B cell (primary cell): Measurements from ENCODE around the gene HYOU1.

ENCODE experiments used
- EZH2 ChIP-seq: IDR thresholded peaks from 2 replicates; pipeline ENCODE4 v1.6.1; 2012; ENCODE audit warnings: borderline replicate concordance, low read depth, mild to moderate bottlenecking, moderate library complexity, low read length; ENCODE audit not compliant: insufficient read depth, poor library complexity, severe bottlenecking
- TF ChIP-seq, protein P1 (sequence below): fragments of 200-600 bp; IDR thresholded peaks from one replicate; pipeline ENCODE4 v1.8.0; 2022; ENCODE audit warnings: antibody characterized with exemption, mild to moderate bottlenecking

DNA sequence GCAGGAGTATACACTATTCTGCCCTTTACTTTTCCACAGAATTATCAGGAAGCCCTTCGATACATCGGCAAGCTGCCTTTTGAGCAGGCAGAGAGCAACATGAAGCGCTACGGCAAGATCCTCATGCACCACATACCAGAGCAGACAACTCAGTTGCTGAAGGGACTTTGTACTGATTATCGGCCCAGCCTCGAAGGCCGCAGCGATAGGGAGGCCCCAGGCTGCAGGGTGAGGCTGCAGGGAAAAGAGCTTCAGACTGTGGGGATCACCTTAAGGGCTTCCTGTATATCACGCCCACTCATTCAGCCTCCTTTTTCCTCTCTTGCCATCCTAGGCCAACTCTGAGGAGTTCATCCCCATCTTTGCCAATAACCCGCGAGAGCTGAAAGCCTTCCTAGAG is 20.8 kb upstream of the HYOU1 start:
- no peak for TF ChIP-seq EZH2
- TF ChIP-seq, protein P1, sequence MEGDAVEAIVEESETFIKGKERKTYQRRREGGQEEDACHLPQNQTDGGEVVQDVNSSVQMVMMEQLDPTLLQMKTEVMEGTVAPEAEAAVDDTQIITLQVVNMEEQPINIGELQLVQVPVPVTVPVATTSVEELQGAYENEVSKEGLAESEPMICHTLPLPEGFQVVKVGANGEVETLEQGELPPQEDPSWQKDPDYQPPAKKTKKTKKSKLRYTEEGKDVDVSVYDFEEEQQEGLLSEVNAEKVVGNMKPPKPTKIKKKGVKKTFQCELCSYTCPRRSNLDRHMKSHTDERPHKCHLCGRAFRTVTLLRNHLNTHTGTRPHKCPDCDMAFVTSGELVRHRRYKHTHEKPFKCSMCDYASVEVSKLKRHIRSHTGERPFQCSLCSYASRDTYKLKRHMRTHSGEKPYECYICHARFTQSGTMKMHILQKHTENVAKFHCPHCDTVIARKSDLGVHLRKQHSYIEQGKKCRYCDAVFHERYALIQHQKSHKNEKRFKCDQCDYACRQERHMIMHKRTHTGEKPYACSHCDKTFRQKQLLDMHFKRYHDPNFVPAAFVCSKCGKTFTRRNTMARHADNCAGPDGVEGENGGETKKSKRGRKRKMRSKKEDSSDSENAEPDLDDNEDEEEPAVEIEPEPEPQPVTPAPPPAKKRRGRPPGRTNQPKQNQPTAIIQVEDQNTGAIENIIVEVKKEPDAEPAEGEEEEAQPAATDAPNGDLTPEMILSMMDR, result no peak
